ENCODE data around the gene FUCA1. TPM values are rescaled to one million over a fixed set of nuclear protein-coding genes. Genes with fewer than 3 reads are reported as not detected.

FUCA1 gene
- total RNA-seq, 1 experiment from 2014 or later, result 20.3 TPM

GRCh38 chr1:23795676-23796465 is 72.2 kb downstream of the FUCA1 start:
- CTCF ChIA-PET, result interaction anchor here (2.2 kb wide), 1 partner anchor 24 kb away, joined by 10 read pairs; no protein-coding TSS in a partner anchor
- Histone ChIP-seq H3K36me3 (ENCODE audit: low read depth, low read length) (peaks cover 14% of the 10 kb centered on the region), H3K9me3 (ENCODE audit: low read length) (no peaks in the 10 kb centered on the region), H3K4me3 (ENCODE audit: low read length) (no peak overlapping the region), H3K27me3 (ENCODE audit: low read length) (no peaks in the 10 kb centered on the region), H3K4me2 (ENCODE audit: low read length) (no peak overlapping the region), H3K27ac (ENCODE audit: low read length) (no peak overlapping the region), H2AFZ (ENCODE audit: low read length) (no peak overlapping the region), H3F3A (ENCODE audit: low read length, unreplicated experiment) (no peaks in the 10 kb centered on the region), H4K20me1 (ENCODE audit: low read length) (no peaks in the 10 kb centered on the region), H3K4me1 (ENCODE audit: insufficient read depth, low read length) (peaks cover 19% of the 10 kb centered on the region), H3K79me2 (ENCODE audit: low read length) (peaks cover 37% of the 10 kb centered on the region), H3K9me2 (replicated peaks; ENCODE audit: low read length) (no peaks in the 10 kb centered on the region), H3K9ac (ENCODE audit: low read length) (no peak overlapping the region)
- no TSS peak for BruUV-seq (replicated peaks)
- POLR2A ChIA-PET (ENCODE audit: unreplicated experiment), result no interaction called here
- intact Hi-C loops (cut with micrococcal nuclease), result no loop called here
- no peak for TF ChIP-seq EZH2 (IDR thresholded peaks at IDR 0.05; ENCODE audit: low read length, unreplicated experiment)
- TF ChIP-seq CTCF (conservative IDR thresholded peaks at IDR 0.05; ENCODE audit: low read depth, low read length), result no peak
- no peak for TF ChIP-seq EZH2phosphoT487 (IDR thresholded peaks at IDR 0.05; ENCODE audit: borderline replicate concordance, low read length)
- ATAC-seq (no peak), DNase-seq (no peak)

Other genes with a start within 250 kb of the FUCA1 start
- gene RPL11, start 176.5 kb downstream of the FUCA1 start, total RNA-seq (2014; rRNA removed), result 1,031 and 1,441 TPM in 2 replicates
- gene ELOA, start 124.8 kb downstream of the FUCA1 start, total RNA-seq (2014; rRNA removed), result 50.7 and 50.9 TPM in 2 replicates
- gene PITHD1, start 89.9 kb downstream of the FUCA1 start, total RNA-seq (2014; rRNA removed), result 107 and 115 TPM in 2 replicates
- gene LYPLA2, start 77.1 kb downstream of the FUCA1 start, total RNA-seq (2014; rRNA removed), result 120 and 142 TPM in 2 replicates
- 86.0 and 86.4 TPM in 2 replicates for gene GALE, start 67.5 kb downstream of the FUCA1 start, total RNA-seq (2014; rRNA removed)
- gene HMGCL, start 42.9 kb downstream of the FUCA1 start, total RNA-seq (2014; rRNA removed), result 28.2 and 30.8 TPM in 2 replicates
- not detected in 2 replicates for gene CNR2, start 45.1 kb upstream of the FUCA1 start, total RNA-seq (2014; rRNA removed)
- 36.3 and 45.6 TPM in 2 replicates for gene PNRC2, start 91.5 kb upstream of the FUCA1 start, total RNA-seq (2014; rRNA removed)
- gene SRSF10, start 112.0 kb upstream of the FUCA1 start, total RNA-seq (2014; rRNA removed), result 109 and 121 TPM in 2 replicates
- gene MYOM3, start 243.8 kb upstream of the FUCA1 start, total RNA-seq (2014; rRNA removed), result 0.04 and 0.12 TPM in 2 replicates

All from PC-3 (cell line).